ENCODE results near the gene AFG1L. TPM values are rescaled to one million over a fixed set of nuclear protein-coding genes. Genes with fewer than 3 reads are reported as not detected.

AFG1L gene
- 1.3 to 2.7 TPM (median 1.5 TPM) in 5 replicates for total RNA-seq (2022; extraction: Qiagen RNA extraction)

DNA sequence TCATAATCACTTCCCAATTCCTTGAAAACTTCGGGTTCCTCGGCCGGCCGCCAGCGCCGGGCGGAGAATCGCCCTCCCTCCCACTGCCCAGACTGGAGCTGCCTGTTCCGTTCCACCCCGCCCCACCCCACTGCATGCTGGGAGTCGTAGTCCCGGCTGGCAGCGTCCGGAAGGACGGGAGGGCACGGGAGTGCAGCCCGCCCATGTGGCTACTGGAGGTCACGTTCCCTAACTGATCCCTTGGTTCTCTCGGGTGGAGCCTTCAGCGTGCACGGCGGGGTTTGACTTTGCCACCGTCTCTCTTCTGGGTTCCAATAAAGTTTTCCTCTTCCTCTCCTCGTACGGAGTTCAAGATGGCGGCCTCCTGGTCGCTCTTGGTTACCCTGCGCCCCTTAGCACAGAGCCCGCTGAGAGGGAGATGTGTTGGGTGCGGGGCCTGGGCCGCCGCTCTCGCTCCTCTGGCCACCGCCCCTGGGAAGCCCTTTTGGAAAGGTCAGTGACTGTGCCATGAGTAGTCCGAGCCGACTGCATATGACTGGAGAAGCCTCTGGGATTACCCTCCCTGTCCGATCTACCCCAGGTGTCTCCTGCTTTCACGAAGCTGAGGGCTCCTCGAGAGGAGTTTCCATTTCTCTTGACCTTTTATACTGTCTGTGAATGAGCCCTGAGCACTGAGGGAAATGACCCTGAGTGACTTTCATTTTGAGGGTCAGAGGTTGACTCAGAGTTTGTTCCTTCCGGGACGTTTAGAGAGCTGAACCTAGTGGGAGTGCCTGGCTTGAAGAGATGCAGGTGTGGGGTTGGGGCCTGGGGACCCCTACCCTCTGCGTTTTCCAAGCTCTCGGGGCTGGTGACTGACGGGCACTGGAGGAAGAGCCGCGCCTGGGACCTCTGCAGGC is at the start of gene AFG1L:
AFG1L (plus strand) TSS at position 328 of the 899 bp plus-strand sequence; CDS start at position 354, 26 bp downstream.

DNA sequence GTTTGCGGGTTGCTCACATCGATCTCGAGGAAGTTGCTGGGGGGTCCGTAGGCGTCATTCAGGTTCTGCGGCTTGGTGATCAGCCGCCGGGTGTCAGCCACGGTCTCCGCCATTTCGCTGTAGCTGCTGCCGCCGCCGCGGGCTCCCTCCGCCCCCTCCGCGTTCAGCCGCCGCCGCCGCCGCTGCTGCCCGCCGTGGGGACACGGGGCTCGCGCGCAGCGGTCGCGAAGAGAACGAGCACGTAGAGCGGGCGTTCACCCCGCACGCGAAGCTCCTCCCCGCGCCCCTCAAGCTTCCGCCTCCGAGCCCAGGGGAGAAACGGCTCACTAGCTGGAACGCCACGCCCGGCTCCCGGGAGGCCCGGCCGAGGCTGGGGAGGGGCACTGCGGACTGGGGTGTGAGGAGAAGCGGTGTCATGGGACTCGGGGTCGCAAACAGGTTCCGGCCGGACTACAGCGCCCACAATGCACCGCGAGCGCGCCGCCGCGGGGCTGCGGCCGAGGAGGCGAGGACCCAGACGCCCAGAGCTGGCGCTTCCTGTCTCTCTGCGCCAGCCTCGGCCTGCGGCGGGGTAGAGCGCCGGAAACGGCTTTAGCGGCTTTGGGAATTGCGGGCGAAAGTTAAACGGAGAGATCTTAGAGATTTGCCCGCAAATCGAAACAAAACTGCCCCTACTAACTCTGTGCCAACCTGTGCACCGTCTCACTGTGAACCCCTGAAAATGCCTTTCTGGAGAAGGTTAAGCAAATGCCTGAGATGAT is 33.9 kb upstream of the AFG1L start, which contains the start of gene SNX3:
SNX3 (minus strand) TSS at position 232 of the 761 bp plus-strand sequence; CDS start at position 113, 119 bp downstream.

DNA sequence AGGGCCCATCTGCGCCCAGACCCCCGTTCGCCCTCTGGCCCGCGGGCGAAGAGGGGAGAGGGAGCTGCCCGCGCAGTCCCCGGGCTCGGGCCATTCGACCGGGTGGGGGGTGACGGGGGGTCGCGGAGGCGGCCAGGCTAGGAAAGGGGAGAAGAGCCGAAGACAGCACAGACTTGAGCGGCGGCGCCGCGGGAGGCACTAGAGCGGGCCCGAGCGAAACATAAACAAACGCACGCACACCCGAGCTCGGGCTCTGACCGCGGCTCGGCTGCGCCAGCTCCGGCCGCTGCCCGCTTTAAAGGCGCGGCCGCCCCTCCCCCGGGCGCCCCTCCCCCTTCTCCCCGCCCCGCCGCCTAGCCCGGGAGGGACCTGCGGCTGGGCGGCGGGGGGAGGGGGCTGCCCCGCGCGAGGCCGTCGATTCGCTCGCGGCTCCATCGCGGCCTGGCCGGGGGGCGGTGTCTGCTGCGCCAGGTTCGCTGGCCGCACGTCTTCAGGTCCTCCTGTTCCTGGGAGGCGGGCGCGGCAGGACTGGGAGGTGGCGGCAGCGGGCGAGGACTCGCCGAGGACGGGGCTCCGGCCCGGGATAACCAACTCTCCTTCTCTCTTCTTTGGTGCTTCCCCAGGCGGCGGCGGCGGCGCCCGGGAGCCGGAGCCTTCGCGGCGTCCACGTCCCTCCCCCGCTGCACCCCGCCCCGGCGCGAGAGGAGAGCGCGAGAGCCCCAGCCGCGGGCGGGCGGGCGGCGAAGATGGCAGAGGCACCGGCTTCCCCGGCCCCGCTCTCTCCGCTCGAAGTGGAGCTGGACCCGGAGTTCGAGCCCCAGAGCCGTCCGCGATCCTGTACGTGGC is 265.8 kb downstream of the AFG1L start, which contains the start of gene FOXO3:
FOXO3 (plus strand) TSS at position 455 of the 846 bp plus-strand sequence; CDS start at position 747, 292 bp downstream.

Other genes starting within 250 kb of the AFG1L start
- 12.0 to 30.6 TPM (median 28.5 TPM) in 5 replicates for gene OSTM1, start 220.3 kb upstream of the AFG1L start, total RNA-seq (2022; extraction: Qiagen RNA extraction)
- gene NR2E1, start 129.0 kb upstream of the AFG1L start, total RNA-seq (2022; extraction: Qiagen RNA extraction): 0.06 to 0.07 TPM (median 0.07 TPM) in 4 of 5 replicates, not detected in the other
- 72.3 to 119 TPM (median 114 TPM) in 5 replicates for gene SNX3, start 34.0 kb upstream of the AFG1L start, total RNA-seq (2022; extraction: Qiagen RNA extraction)